Measurements from ENCODE around the gene CALHM4. TPM values are rescaled to one million over a fixed set of nuclear protein-coding genes. Genes with fewer than 3 reads are reported as not detected.

Gene CALHM4
- total and polyA plus RNA-seq, 2 of the 13 experiments (the other 11 are each of a cell fraction or from before 2014, with no cell fraction given): not detected

GRCh38 chr6:116550796-116551195 is 2.8 kb upstream of the CALHM4 start (continued):
- TF ChIP-seq PAXIP1 (CRISPR knock-in tag; conservative IDR thresholded peaks at IDR 0.05): peak; percentile 88
- TF ChIP-seq MEF2D (CRISPR knock-in tag; IDR thresholded peaks at IDR 0.05): 0 out of 2 replicates have a peak, but pooled peaks have one; percentile 19
- peak; percentile 76; the same call in 1 of the 2 replicates for TF ChIP-seq HDAC2 (CRISPR knock-in tag; IDR thresholded peaks at IDR 0.05)
- TF ChIP-seq ZNF264 (CRISPR knock-in tag; IDR thresholded peaks at IDR 0.05): no peak
- no peak for TF ChIP-seq ZFP82 (CRISPR knock-in tag; IDR thresholded peaks at IDR 0.05; ENCODE audit: borderline replicate concordance)
- TF ChIP-seq NCOA2 (CRISPR knock-in tag; IDR thresholded peaks at IDR 0.05): peak; percentile 33; the same call in 1 of the 2 replicates
- TF ChIP-seq KAT8 (CRISPR knock-in tag; IDR thresholded peaks at IDR 0.05): no peak
- TF ChIP-seq MAFK (conservative IDR thresholded peaks at IDR 0.05 in 1 of 2, IDR thresholded peaks at IDR 0.05 in 1 of 2; ENCODE audit: low read length in 2 of 2): no peak
- TF ChIP-seq TCF7 (IDR thresholded peaks at IDR 0.05; ENCODE audit: low read depth): peak; percentile 50
- TF ChIP-seq SMYD3 (CRISPR knock-in tag; IDR thresholded peaks at IDR 0.05): peak; percentile 48; the same call in 1 of the 2 replicates
- peak; percentile 49; the same call in 1 of the 2 replicates for TF ChIP-seq BCL6 (CRISPR knock-in tag; IDR thresholded peaks at IDR 0.05)
- TF ChIP-seq NR2F2 (IDR thresholded peaks at IDR 0.05; ENCODE audit: borderline replicate concordance, low read depth): peak; percentile 86; the same call in 1 of the 2 replicates
- TF ChIP-seq MAFG (CRISPR knock-in tag; IDR thresholded peaks at IDR 0.05): no peak
- TF ChIP-seq MIER3 (CRISPR knock-in tag; IDR thresholded peaks at IDR 0.05; ENCODE audit: borderline replicate concordance): peak; percentile 54; the same call in 1 of the 2 replicates
- no peak for TF ChIP-seq ZNF276 (CRISPR knock-in tag; IDR thresholded peaks at IDR 0.05; ENCODE audit: low read depth)
- no peak for TF ChIP-seq ZNF354B (CRISPR knock-in tag; IDR thresholded peaks at IDR 0.05)
- TF ChIP-seq ZMYM3 (CRISPR knock-in tag; IDR thresholded peaks at IDR 0.05): no peak
- TF ChIP-seq ARID3A (IDR thresholded peaks at IDR 0.05; ENCODE audit: low read depth, low read length): peak; percentile 68
- no peak for TF ChIP-seq THYN1 (CRISPR knock-in tag; IDR thresholded peaks at IDR 0.05; ENCODE audit: borderline replicate concordance, low read depth)
- TF ChIP-seq ZNF558 (CRISPR knock-in tag; IDR thresholded peaks at IDR 0.05; ENCODE audit: borderline replicate concordance): no peak
- TF ChIP-seq GATA4 (IDR thresholded peaks at IDR 0.05; ENCODE audit: borderline replicate concordance, low read depth): peak; percentile 50; the same call in 1 of the 2 replicates
- TF ChIP-seq, protein P1, sequence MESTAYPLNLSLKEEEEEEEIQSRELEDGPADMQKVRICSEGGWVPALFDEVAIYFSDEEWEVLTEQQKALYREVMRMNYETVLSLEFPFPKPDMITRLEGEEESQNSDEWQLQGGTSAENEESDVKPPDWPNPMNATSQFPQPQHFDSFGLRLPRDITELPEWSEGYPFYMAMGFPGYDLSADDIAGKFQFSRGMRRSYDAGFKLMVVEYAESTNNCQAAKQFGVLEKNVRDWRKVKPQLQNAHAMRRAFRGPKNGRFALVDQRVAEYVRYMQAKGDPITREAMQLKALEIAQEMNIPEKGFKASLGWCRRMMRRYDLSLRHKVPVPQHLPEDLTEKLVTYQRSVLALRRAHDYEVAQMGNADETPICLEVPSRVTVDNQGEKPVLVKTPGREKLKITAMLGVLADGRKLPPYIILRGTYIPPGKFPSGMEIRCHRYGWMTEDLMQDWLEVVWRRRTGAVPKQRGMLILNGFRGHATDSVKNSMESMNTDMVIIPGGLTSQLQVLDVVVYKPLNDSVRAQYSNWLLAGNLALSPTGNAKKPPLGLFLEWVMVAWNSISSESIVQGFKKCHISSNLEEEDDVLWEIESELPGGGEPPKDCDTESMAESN (CRISPR knock-in tag; conservative IDR thresholded peaks at IDR 0.05): no peak
- TF ChIP-seq XRCC5 (optimal IDR thresholded peaks at IDR 0.05; ENCODE audit: low read length): no peak
